Stimulated activated CD4-positive, alpha-beta T cell treated with anti-CD3 and anti-CD28 coated beads, Interleukin-4, amount 100 ng/mL, for 4 hours (primary cell): ENCODE data around the gene KERA.
"Not testable (repeated sequence)": the region's sequence is repeated elsewhere in the genome, so short reads cannot be mapped to it uniquely, and the experiment has no call there.

Experiments used
- DNase-seq, 2 experiments: peaks; one replicate each; pipeline ENCODE4 v3.0.0-alpha.2; 2020

KERA gene, protein sequence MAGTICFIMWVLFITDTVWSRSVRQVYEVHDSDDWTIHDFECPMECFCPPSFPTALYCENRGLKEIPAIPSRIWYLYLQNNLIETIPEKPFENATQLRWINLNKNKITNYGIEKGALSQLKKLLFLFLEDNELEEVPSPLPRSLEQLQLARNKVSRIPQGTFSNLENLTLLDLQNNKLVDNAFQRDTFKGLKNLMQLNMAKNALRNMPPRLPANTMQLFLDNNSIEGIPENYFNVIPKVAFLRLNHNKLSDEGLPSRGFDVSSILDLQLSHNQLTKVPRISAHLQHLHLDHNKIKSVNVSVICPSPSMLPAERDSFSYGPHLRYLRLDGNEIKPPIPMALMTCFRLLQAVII

DNA sequence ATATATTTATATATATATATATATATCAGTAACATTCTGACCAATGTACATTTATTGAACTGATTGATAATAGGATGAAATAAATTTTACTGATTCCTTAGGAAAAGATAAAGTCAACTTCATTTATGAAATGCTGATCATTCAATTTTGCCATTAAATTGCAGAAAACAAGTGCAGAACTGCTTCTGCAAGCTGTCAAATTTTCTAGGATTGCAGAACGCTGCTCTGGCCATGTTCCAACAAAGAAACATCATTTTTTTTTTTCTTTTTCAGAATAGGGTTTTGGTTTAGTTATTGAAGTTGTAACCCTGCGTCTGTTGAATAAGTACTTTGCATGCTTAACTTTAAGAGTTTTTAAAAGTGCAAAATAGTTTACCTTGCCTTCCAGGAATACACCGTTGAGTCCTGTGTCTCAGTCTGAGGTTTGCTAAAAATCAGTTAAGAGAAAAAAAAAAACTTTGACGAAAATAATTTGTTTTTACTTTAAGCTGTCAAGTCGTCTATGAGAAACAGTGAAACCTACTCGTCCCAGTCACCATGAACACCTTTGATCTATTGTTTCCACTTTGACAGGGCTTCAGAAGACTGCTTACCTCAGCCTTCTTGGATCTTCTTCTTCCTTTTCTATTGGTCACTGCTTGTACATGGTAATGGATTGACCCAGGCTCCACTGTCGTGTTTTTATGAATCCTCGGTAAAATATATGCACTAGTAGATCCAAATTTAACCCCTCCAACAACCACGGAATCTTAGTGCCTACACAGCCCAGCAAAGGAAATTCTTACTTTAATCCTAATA, at the start of gene KERA:
Gene KERA, minus strand, starts transcription at position 657 of the 798 bp plus-strand sequence. CDS start 1,743 bp downstream, outside the sequence.
- no peak for DNase-seq

DNA sequence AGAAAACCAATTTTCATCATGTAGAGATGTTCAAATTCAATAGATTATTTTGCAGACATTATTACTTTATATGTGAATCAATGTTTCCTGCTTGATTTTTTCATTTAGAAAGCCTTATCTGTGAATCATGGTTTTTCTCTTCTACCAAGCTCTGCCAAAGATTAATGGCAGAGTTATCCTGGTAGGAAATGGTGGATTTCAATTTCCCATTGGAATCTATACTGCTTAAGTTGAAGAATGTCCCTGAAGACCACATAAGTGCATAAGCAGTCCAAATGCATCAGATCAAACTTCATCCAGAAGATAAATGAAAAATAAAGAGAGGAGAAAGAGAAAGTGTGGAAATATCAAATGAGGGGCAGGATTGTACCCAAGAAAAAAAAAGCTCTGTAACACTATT, 48.5 kb upstream of the KERA start:
- DNase-seq, result no peak

DNA sequence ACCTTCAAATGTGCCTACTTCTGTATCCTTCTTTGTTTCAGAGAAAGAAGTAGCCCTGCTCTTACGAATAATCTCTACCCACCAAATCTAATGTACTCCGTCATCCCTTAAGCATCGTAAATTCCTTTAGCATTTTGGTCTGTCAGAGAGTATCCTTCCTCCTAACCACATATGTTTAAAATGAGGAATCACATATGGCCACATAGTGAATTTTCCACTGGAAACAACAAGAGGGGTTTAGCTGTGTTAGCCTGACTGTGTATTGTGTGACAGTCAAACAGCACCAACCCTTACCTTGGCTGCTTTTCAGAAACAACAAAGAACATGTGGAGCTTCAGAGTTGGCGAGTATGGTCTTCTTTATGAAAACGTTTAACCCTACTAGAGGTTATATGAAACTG, 48.0 kb upstream of the KERA start:
- DNase-seq, result no peak

DNA sequence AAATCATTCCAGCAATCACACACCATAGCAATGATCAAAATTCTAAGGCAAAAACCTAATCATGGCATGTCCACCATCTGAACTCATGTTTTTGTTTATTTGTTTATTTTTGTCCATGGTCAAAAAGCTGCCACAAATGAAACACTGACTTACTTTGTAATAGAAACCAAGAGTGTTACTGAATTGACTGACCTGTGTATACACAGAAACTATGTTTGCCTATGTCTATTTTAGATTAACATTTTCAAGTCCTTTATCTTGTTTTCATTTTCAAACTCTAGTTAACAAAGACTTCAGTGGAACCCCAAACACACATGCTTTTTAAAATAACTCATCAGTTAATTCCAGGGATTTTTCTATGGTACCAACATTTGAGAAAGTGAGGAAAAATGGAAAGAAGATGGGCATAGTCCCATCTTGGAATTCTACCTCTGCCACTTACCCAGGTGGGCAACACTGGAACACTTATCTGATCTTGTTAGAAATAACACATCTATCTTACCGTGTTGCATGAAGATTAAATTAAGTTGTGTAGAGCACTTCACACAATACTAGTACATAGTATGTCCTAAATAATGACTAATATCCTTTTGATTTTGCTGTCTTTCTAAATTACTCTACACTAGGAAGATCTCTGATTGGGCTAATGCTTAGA, 47.1 kb upstream of the KERA start:
- DNase-seq, result no peak

DNA sequence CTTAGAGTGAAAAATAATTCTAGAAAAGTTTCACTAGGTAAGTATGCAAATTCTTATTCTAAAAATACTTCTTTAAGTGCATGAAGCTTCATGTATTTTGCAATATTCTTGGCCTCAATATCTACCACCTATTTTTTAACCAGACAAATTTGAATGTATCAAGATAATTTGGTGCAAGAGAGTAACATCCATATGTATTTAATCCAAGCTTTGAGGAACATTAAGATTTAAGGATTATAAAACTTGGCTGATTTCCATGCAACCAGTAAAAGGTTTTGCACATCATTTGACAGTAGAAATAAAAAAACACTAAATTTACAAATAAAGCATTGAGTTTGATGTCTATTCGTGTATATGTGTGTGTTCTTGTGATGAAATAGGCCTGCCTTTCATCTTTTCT, 45.8 kb upstream of the KERA start:
- DNase-seq, result no peak

- DNase-seq, result no peak
Observed at GRCh38 chr12:91103101-91103500, 45.3 kb upstream of the KERA start.

- DNase-seq, result no peak
Observed at GRCh38 chr12:91100906-91101305, 43.1 kb upstream of the KERA start.

- DNase-seq, result no peak
Observed at GRCh38 chr12:91099836-91100235, 42.0 kb upstream of the KERA start.

DNA sequence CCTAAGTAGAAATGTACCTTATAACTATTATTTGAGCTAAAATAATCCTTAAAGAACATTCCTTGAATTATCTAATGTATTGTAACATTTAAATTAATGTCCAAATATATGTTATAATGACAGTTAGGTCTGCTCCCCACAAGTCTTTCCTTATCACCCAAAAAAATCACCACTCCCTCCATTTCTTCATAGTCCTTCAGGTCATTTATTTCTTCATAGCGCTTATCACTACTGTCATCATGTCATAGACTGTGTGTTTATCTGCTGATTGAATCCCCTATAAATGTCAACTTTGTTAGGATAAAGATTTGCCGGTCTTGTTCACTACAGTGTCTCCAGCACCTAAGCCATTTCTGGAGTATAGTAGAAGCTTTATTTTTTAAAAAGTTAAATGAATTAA, 41.5 kb upstream of the KERA start:
- DNase-seq, result no peak

- no peak for DNase-seq
Observed at GRCh38 chr12:91098941-91099340, 41.1 kb upstream of the KERA start.

GRCh38 chr12:91098461-91098860, 40.6 kb upstream of the KERA start:
- DNase-seq, result no peak

DNA sequence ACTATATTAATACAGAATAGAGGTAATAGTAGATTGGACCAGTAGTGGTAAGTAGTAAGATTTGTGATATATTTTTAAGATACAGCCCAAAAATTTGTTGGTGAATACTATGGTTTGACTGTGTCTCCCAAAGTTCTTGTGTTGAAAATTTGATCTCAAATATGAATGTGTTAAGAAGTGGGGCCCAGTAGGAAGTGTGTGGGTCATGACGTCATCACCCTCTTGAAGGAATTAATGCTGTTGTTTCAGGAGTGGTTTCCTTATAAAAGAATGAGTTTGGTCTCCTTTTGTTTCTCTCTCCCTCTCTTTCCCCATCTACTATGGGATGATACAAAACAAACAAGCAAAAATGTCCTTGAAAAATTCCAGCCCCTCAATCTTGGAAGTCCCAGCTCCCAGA, 37.1 kb upstream of the KERA start:
- DNase-seq, result no peak

- DNase-seq, result no peak
Observed at GRCh38 chr12:91094032-91094662, 36.3 kb upstream of the KERA start.

DNA sequence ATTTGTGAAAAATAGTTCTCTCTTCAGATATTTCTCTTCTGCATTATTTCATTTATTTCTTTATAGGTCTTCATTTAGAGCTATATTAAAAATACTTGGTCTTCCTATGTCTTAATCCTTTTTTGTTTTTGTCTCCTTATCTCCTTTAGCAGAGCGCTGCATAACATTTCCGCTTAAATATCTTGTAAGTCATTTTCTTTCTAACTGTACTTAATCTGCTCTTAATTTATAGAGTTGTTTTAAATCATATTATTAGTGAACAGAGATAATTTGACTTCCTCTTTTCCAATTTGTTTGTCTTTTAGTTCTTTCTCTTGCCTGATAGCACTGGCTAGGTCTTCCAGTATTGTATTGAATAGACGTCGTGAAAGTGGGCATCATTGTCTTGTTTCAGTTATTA, 35.5 kb upstream of the KERA start:
- DNase-seq, result no peak

GRCh38 chr12:91091916-91092715, 34.3 kb upstream of the KERA start:
- DNase-seq, result no peak

GRCh38 chr12:91089953-91090352, 32.1 kb upstream of the KERA start:
- not testable (repeated sequence) for DNase-seq

DNA sequence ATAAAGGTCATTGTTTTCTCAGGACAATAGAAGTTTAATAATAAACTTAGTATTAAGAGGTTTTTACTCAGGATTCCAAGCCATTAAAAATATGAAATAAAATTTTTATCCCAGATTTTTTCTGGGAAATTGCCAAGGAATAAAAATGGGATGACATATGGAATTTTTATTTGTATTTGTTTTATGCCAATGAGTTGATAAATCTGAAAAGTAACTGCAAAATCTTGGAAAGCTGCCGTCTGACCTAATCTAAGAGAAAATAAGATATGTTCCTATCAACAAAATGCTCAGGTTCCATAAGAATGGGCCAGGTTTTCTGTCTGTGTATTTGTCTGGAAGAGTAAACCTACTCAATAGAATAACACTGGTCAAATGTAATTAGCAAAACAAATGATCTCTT, 22.2 kb upstream of the KERA start:
- no peak for DNase-seq

DNA sequence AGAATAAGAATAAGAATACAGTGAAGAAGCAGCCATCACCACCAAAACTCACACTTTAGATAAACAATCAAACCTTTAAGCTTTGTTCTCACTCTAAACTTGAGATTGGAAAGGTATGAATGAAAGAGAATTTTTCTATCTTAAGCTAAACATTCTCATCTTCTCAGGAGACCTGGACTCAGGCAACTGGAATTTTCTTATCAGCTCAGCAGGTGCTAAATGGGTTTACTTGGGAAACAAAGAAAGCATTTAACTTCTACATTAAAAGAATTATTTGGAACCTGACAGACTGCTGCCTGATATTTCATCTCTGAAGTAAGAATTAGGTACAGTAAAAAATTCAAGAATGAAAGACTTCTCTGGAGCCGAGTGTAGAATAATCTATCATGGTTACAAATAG, 20.7 kb upstream of the KERA start:
- no peak for DNase-seq

DNA sequence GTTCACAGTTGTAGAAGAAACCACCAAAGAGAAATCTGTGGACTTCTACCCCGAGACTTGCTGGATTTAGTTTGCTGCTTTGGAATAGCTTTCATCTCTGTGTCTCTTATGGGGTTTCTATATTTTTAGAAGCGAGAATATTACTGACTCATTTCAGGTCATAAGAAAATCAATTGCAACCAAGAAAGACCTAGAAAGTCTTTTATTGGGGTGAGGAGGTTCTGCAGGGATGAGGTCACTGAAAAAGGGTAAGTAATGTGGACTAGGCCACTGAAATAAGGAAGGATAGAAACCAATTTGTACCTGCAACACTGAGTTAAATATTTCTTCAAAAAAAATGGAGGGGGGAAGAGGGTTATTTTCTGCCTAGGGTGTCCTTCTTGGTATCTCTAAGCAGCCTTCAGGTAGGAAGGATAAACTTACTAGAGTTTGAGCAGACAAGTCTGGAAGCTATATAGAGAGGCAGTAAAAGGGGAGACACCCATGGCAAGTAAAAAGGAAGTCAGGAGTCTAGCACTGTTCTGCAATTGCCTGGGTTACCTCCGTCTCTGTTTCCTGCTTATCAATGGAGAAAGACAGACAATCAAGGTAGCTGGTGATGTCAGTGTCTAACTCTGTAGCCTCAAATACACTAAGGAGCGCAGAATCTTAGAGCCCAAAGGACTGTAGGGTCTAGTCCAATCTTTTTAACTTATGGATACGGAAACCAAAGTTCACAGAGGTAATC, 19.6 kb upstream of the KERA start:
- DNase-seq, result no peak

- no peak for DNase-seq
Observed at GRCh38 chr12:91074851-91075250, 17.0 kb upstream of the KERA start.

DNA sequence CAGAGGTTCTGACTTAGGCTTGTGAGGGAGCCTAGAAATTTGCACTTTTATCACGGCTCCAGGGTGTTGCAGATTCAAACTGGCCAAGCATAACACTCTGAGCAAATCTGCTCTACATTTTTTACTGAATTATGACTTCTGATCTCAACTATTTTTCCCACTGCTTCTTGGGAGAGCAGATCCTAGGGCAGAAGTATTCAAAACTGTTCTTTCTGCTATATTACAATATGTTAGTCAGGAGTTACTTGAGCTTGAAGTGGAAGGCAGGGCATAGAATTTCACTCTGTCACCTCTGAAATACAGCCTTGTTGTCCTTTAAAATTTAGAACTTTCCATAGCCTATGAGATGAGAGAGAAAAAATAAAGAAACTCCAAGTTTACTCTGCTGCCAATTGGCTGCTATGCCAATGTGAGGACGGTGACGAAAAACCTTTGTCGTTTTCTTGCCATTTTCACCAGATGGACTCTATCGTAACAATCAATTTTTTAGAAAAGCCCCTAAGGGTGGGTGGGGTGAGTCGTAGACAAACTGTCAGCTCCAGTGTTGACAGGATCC, 16.4 kb upstream of the KERA start:
- no peak for DNase-seq
